Measurements from ENCODE around the gene WEE2.
A peak's percentile ranks its signal among the peaks of the same experiment; 100 is the strongest.
"Not testable (repeated sequence)": the region's sequence is repeated elsewhere in the genome, so short reads cannot be mapped to it uniquely, and the experiment has no call there.

WEE2 gene

DNA sequence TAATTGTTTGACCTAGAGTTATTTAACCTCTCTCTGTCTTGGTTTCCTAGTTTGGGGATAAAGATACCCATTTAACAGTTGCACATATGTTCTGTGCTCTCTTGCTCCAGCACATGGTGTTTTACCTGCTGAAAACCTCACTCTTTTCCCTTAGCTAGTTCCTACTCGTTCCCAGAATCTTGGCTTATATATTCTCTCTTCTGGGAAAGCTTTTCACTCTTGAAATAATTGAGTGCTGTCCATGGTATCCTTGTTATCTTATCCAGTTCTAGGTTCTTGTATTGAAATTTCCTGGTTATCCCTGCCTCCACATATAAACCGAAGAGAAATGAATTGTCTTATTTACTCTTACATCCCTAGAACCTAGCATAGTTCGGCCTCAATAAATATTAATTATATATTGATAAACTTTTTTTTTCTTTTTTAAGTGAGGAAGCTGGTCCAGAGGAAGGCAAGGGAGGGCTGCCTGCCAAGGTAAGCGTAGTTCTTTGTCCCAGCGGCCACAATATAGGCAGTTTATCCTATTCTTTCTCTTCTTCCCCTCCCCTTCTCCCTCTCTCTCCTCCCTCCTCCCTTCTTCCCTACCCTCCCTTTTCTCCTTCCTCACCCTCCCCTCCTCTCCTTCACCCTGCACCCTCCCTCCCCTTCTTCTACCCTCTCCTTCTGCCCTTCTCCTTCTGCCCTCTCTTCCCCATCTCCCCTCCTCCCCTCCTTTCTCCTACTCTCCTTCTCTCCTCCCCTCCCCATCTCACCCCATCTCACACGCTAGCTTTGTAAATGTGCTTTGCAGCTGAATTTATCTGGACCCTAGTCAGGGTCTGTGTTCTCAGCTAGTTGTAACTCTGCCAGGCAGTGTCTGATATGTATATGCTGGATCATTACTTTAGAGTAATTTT, 7.9 kb downstream of the WEE2 start:
- no peak for DNase-seq

- DNase-seq: no peak
Measured at GRCh38 chr7:141717450-141717849, 9.3 kb downstream of the WEE2 start.

DNA sequence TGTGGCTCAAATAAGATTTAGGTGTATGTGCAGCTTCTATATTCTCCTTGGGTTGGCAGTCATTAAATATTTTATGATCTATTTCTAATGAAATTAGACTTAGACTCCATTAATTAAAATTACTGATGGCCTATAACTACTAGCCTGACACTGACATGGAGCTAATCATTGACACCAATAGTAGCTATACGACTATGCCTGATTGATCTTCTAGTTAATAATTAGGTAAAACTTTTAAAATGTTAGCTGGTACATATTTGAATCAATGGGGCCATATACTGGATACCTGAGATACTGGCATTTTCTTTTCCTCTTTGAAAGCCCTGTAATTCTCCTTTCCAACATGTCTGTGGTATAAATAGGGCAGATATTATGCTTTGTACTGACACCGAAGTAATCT, 14.4 kb downstream of the WEE2 start:
- DNase-seq: no peak

DNA sequence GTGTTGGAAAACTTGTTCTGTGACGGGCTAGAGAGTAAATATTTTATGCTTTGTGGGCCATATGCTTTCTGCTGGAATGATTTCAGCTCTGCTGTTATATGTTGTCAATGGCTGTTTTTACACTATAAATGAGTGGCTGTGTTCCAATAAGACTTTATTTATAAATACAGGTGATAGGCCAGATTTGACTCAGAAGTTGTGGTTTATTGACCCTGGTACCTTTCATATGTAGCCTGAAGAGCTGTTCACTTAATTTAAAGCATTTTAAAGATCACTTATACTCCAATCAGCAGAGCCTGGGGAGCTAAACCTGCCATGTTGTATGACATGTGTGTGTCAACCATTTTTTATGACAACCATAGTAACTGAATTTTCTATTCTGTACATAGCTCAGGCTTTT, 20.9 kb downstream of the WEE2 start:
- no peak for DNase-seq

DNA sequence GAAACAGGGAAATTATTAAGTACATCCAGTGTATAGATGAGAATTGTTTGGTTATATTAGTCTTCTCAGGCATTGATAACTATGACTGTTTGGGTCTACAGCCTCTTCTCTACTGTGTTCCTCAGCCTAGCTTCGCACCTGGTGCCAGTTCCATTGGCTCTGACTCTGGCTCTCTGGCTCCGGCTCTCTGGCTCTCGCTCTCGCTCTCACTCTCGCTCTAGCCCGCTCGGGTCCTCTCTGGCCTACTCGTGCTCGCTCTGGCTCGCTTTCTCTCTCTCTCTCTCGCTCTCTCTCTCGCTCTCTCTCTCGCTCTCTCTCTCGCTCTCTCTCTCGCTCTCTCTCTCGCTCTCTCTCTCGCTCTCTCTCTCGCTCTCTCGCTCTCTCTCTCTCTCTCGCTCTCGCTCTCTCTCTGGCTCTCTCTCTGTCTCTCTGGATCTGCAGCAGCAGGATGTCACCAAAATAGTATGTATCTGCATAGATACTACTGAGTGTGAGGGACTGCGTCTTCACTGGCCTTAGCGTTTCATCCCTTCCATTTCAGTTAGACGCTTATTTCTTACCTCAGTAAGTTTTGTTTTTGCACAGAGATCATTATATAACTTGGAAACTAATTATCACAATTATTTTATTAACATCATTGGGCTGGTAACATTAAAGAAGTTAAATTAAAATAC, 23.5 kb downstream of the WEE2 start:
- DNase-seq: no peak

DNA sequence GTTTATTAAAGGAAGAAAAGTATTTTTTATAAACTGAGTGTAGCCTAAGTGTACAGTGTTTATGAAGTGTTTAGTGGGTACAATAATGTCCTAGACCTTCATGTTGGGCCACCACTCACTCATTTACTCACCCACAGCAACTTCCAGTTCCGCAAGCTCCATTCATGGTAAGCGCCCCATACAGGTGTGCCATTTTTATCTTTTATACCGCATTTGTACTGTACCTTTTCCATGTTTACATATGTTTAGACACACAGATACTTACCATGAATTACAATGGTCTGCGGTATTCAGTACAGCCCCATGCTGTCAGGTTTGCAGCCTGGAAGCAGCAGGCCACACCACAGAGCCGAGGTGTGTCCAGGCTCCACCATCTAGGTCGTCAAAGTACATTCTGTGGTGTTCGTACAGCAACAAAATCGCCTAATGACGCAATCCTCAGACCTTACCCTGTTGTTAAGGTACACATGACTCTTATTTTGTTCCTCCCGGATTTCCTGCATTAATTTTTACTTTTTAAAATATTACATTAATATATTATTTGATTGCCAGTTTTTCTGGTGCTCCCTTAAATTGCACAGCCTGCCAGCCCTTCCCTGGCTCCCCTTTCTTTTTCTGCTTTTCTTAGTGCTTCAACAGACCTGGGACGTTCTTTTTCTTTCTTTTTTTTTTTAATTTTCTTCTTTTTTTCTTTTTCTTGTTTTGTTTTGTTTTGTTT, 29.1 kb downstream of the WEE2 start:
- DNase-seq: no peak

DNA sequence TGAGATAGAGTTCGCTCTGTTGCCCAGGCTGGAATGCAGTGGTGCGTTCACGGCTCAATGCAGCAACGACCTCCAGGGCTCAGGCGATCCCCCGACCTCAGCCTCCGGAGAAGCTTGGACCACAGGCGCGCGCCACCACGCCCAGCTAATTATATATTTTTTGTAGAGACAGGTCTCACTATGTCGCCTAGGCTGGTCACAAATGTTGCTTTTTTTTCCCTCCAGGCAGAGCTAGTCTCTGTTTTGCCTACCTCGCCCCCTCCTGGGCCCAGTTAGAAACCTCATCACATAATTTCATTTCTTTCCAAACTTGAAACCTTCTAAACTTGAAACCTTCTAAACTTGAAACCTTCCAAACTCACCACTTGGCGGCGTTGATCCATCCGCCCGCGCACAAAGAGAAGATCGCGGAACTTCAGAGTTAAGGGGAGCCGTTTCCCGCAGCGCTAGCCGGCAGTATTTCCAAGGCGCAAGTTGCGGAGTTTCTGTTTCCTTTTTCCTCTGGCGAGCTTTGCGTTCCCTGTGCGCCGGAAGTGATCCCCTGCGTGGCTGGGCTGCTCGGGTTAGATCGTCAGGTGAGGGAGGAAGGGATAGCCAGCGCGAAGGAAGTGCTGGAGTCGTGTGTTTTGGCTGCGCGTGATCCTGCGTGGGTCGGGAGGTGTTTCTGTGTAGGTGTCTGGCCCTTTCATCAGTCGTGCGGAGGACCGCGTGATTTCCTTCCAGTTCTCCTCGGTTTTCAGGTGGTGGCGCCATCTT, 29.9 kb downstream of the WEE2 start, which contains the start of gene SSBP1:
SSBP1 (plus strand) TSS at position 523 of the 756 bp plus-strand sequence. CDS start 809 bp downstream, outside the sequence.
- DNase-seq: peak; percentile 96

DNA sequence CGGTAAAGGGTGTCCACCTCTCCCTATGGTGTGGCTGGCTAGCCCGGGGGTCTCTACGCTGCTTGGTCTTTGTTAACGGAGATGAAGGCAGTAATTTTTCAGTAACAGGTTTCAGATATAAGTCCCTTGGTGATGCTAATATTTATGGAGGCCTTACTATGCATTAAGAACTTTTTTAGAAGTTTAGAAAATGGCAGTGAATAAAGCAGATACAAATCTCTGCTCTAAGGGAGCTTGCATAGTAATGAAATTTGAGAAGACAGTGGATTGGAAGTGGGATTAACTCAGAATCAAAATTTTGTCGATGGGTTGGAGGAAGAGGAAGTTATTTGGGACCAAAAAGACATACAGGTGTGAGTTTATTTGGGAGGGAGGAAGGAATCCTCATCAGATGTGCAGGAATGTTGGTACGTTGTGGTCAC, 30.4 kb downstream of the WEE2 start:
- DNase-seq: no peak

GRCh38 chr7:141739250-141739649, 31.1 kb downstream of the WEE2 start:
- DNase-seq: no peak

- no peak for DNase-seq
Measured at GRCh38 chr7:141742229-141742628, 34.1 kb downstream of the WEE2 start.

DNA sequence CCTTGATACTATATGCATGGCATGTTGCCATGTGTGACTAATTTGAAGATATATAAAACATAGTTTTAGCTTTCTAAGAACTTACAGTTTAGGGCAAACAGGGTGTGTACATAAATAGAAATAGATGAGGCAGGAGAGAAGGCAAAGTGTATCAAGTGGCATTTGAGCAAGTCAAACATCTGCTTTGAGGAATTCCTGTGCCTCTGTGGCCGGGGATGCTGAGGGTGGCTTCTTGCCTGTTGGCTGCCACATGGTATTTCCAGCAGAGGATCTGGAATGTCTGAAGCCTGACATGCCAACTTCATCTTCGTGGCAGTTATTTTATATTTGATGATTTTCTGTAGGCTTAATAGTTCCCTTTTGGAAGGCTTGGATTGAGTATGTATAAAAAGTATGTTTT, 36.0 kb downstream of the WEE2 start:
- DNase-seq: no peak

GRCh38 chr7:141748396-141748795, 40.2 kb downstream of the WEE2 start:
- no peak for DNase-seq

- DNase-seq: not testable (repeated sequence)
Measured at GRCh38 chr7:141751904-141752303, 43.8 kb downstream of the WEE2 start.

DNA sequence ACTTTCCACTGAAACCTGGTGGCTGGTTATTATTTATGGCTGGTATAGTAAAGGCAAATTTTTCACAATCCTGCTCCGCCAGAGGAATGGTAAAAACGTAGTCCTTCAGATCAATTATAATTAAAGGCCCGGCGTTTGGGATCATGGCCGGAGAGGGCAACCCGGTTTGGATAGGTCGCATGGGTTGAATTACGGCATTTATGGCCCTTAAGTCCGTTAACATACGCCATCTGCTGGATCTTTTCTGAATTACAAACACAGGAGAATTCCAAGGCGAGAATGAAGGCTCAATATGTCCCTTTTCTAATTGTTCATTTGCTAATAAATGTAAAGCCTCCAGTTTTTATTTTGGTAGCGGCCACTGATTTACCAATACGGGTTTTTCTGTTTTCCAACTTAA, 44.5 kb downstream of the WEE2 start:
- no peak for DNase-seq

DNA sequence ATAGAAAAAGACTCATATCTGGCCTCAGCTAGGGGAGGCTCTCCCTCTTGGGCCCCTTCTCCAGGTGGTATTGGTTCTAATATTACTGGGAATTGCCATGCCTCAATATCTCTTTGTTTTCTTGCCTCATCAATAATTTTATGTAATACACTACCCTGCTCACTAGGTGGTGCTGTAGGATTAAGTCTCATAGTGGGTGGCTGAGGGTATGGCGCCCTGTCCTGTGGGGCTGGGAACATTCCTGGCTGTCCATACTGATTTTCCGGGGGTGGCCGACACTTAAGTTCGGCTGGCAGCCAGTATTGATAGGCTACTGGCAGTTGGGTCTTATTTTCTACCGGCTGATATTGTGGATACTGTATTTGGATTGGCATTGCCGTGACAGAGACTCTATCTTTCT, 46.8 kb downstream of the WEE2 start:
- no peak for DNase-seq

- DNase-seq: no peak
Measured at GRCh38 chr7:141763797-141764196, 55.6 kb downstream of the WEE2 start, which contains the start of gene TAS2R3. Gene TAS2R3 (plus strand): TSS chr7:141764097. CDS start chr7:141764159, 62 bp downstream.

- DNase-seq: not testable (repeated sequence)
Measured at GRCh38 chr7:141770083-141770583, 62.0 kb downstream of the WEE2 start.

GRCh38 chr7:141776374-141776773, 68.2 kb downstream of the WEE2 start, which contains the start of gene TAS2R4:
Gene TAS2R4 (plus strand): TSS chr7:141776674. CDS start chr7:141778489, 1,815 bp downstream.
- no peak for DNase-seq

Measured in femur (tissue), 1 donor.